HG03520 (cell line): Measurements from ENCODE around the gene RBP7.

Source experiments
- ATAC-seq: cut with Tn5 transposase; IDR thresholded peaks from one replicate; pipeline ENCODE4 v1.9.1; 2021; ENCODE audit warnings: mild to moderate bottlenecking, moderate library complexity; ENCODE audit not compliant: unreplicated experiment

The RBP7 gene

GRCh38 chr1:10064416-10065343 lies 67.7 kb downstream of the RBP7 start:
- ATAC-seq, result no peak

DNA sequence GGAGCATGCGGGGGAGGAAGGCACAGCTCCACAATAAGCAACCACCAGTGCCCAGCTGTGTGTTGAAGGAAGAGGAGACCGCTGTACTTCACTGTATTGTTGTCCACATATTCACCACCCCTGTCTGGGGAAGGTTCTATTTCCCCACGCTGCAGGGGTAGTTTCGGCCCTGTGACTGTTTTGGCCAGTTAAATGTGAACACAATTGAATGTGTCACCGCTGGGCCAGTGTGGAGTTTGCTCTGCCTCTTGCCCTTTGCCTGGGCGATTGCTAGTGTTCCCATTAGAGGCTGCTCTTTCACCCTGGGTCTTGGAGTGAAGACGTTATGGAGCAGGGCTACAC lies 68.3 kb downstream of the RBP7 start:
- no peak for ATAC-seq
